Spleen (tissue), 11 donors: ENCODE results near the gene MSI2. TPM values are rescaled to one million over a fixed set of nuclear protein-coding genes. Genes with fewer than 3 reads are reported as not detected.

ENCODE experiments used
- DNase-seq: peaks from one replicate; pipeline ENCODE4 v3.0.0-alpha.2; 2020
- H3K27ac ChIP-seq, 8 donors: fragments of 200-600 bp; sonication (generic) in 7 of 8; 1 replicate in 4 of 8; 2 replicates in 4 of 8; pipeline versions ENCODE4 v1.5.0 to v1.8.0; 2016 to 2021; ENCODE audit warnings: inconsistent platforms in 4 of 8, mild to moderate bottlenecking in 4 of 8, moderate library complexity in 1 of 8
- H3K27me3 ChIP-seq, 7 donors: fragments of 200-600 bp; sonication (generic) in 6 of 7; replicated peaks in 1 of 7; 1 replicate in 4 of 7; 2 replicates in 3 of 7; pipeline versions ENCODE4 v1.5.0 to v1.8.0; 2016 to 2021; ENCODE audit warnings: inconsistent platforms in 3 of 7, mild to moderate bottlenecking in 1 of 7
- H3K36me3 ChIP-seq, 6 donors: fragments of 200-600 bp; sonication (generic) in 5 of 6; 1 replicate in 4 of 6; 2 replicates in 2 of 6; pipeline versions ENCODE4 v1.5.0 to v1.8.0; 2016 to 2021; ENCODE audit warnings: inconsistent platforms in 2 of 6
- H3K4me1 ChIP-seq, 6 donors: fragments of 200-600 bp; sonication (generic) in 5 of 6; 1 replicate in 3 of 6; 2 replicates in 3 of 6; pipeline versions ENCODE4 v1.5.0 to v1.8.0; 2016 to 2021; ENCODE audit warnings: inconsistent platforms in 3 of 6
- H3K4me3 ChIP-seq, 8 donors: fragments of 200-600 bp; sonication (generic) in 7 of 8; 1 replicate in 4 of 8; 2 replicates in 4 of 8; pipeline versions ENCODE4 v1.5.0 to v1.8.0; 2016 to 2021; ENCODE audit warnings: inconsistent platforms in 4 of 8, mild to moderate bottlenecking in 4 of 8, moderate library complexity in 2 of 8
- H3K9me3 ChIP-seq, 8 donors: fragments of 200-600 bp; sonication (generic) in 7 of 8; 1 replicate in 4 of 8; 2 replicates in 4 of 8; pipeline versions ENCODE4 v1.5.0 to v1.8.0; 2016 to 2021; ENCODE audit warnings: inconsistent platforms in 4 of 8
- POLR2A ChIP-seq, 3 donors: fragments of 450-650 bp; IDR thresholded peaks; one replicate each; pipeline ENCODE4 v1.5.1; 2017; ENCODE audit warnings: antibody characterized with exemption in 3 of 3, mild to moderate bottlenecking in 1 of 3
- POLR2AphosphoS5 ChIP-seq, 3 donors: sonication (generic); formaldehyde crosslinking; IDR thresholded peaks; one replicate each; pipeline ENCODE4 v1.5.1; 2017; ENCODE audit warnings: antibody characterized with exemption in 3 of 3
- WGBS, 5 donors: extraction: QIAGEN DNeasy Blood & Tissue Kit in 3 of 5; methylation state at CpG; one replicate each; pipeline versions ENCODE4 v1.1.5 to v1.1.7; 2013 to 2018; 5-methylcytosine and 5-hydroxymethylcytosine counted together
- intact Hi-C: fragments of 100-400 bp; cut with DNase I; formaldehyde crosslinking; loops from one replicate; pipeline ENCODE4 v1.15.0; 2023; ENCODE audit warnings: low total_unique reads
- polyA plus RNA-seq, 3 donors: library from polyadenylated mRNA; stranded (reverse); fragments of 200-250 nt; gene quantifications; one replicate each; pipeline ENCODE4 v1.2.1, GENCODE V29; 2013
- total RNA-seq, 7 donors: library from RNA; depleted of rRNA in 3 of 7; stranded (reverse); fragments of >200 nt in 3 of 7; fragmentation: NEBNext Ultra II Directional in 4 of 7; extraction: Animal tissue kit (Norgen Biotek cat#: 25700) in 4 of 7; gene quantifications; one replicate each; pipeline versions ENCODE4 v1.1.0 to v1.2.1, GENCODE V29; 2016 to 2021
- TF ChIP-seq, protein P1 (sequence below), 11 experiments: fragments of 200-600 bp in 7 of 11; fragments of 450-650 bp in 4 of 11; sonication (generic) in 4 of 11; IDR thresholded peaks in 8 of 11; conservative IDR thresholded peaks in 3 of 11; 1 replicate in 7 of 11; 2 replicates in 4 of 11; pipeline versions ENCODE4 v1.4.0 to v1.8.0; 2016 to 2021; ENCODE audit warnings: antibody characterized with exemption in 11 of 11, inconsistent platforms in 4 of 11, mild to moderate bottlenecking in 1 of 11
- donor health status: healthy with polysubstance abuse.
- donor health status: DM: no; HTN: no; CAD: no; lungs with moderate emphysema.
- donor health status: DM: no; HTN: no; CAD: no.
- donor health status: Bipolar disorder and iron deficiency.
- donor health status: healthy.
- donor health status: DM: no; HTN: no; CAD: no.
- donor health status: DM: yes; HTN: yes; CAD: no.

Gene MSI2
- total and polyA plus RNA-seq, 10 donors = 9.8 to 131 (median 64.7) TPM

GRCh38 chr17:57311281-57312216 is 55.2 kb downstream of the MSI2 start:
- intact Hi-C loops = no loop called here
- TF ChIP-seq POLR2AphosphoS5 (IDR thresholded peaks at IDR 0.05) = no peak
- no peak for TF ChIP-seq POLR2A (IDR thresholded peaks at IDR 0.05)
- TF ChIP-seq, protein P1, sequence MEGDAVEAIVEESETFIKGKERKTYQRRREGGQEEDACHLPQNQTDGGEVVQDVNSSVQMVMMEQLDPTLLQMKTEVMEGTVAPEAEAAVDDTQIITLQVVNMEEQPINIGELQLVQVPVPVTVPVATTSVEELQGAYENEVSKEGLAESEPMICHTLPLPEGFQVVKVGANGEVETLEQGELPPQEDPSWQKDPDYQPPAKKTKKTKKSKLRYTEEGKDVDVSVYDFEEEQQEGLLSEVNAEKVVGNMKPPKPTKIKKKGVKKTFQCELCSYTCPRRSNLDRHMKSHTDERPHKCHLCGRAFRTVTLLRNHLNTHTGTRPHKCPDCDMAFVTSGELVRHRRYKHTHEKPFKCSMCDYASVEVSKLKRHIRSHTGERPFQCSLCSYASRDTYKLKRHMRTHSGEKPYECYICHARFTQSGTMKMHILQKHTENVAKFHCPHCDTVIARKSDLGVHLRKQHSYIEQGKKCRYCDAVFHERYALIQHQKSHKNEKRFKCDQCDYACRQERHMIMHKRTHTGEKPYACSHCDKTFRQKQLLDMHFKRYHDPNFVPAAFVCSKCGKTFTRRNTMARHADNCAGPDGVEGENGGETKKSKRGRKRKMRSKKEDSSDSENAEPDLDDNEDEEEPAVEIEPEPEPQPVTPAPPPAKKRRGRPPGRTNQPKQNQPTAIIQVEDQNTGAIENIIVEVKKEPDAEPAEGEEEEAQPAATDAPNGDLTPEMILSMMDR (IDR thresholded peaks at IDR 0.05 in 8 of 11, conservative IDR thresholded peaks at IDR 0.05 in 3 of 11) = no peak
- DNase-seq = no peak
- peaks cover 0 to 53% (median 0%) of the 10 kb centered on the region in 6 donors for H3K36me3 ChIP-seq
- H3K27ac ChIP-seq = no peak overlapping the region
- H3K27me3 ChIP-seq = no peaks in the 10 kb centered on the region
- H3K4me1 ChIP-seq = peaks cover 0 to 27% (median 9%) of the 10 kb centered on the region in 6 donors
- WGBS, 5 donors = 75 to 81% (median 80%) methylated on average over 10 of the region's 10 CpGs
- no peak overlapping the region for H3K4me3 ChIP-seq
- H3K9me3 ChIP-seq = no peaks in the 10 kb centered on the region

DNA sequence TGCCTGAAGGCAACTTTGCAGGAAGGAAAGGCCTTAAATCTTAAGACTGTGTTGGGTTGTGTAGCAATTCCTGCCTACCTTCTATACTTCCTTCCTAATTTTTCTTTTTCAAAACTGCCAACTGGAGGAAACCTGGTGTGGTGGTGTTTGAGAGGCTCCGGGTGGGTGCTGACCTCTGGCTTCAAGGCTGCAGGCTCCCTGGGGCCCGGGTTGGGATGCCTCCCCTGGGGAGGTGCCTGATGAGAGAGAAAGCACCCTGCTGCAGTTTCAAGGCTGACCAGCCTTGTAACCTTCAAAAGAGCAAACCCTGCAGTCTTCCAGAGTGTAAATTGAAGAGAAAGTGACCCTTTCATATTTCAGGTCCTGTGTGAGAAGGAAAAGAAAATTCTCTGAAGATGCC is 55.9 kb downstream of the MSI2 start:
- Histone ChIP-seq H3K36me3 (peaks cover 0 to 46% (median 0%) of the 10 kb centered on the region in 6 donors), H3K4me3 (no peak overlapping the region), H3K27me3 (no peaks in the 10 kb centered on the region), H3K27ac (no peak overlapping the region), H3K4me1 (peaks cover 0 to 27% (median 9%) of the 10 kb centered on the region in 6 donors), H3K9me3 (no peaks in the 10 kb centered on the region)
- 17 to 56% (median 25%) methylated on average over 2 of the region's 2 CpGs for WGBS, 5 donors
- no peak for DNase-seq
- TF ChIP-seq, protein P1 (IDR thresholded peaks at IDR 0.05 in 8 of 11, conservative IDR thresholded peaks at IDR 0.05 in 3 of 11) = no peak
- TF ChIP-seq POLR2AphosphoS5 (IDR thresholded peaks at IDR 0.05) (no peak), POLR2A (IDR thresholded peaks at IDR 0.05) (no peak)
- intact Hi-C loops = no loop called here

- Histone ChIP-seq H3K4me1 (peaks cover 0 to 25% (median 8%) of the 10 kb centered on the region in 6 donors), H3K36me3 (peaks cover 0 to 40% (median 0%) of the 10 kb centered on the region in 6 donors), H3K27ac (no peak overlapping the region), H3K4me3 (no peak overlapping the region), H3K9me3 (no peaks in the 10 kb centered on the region), H3K27me3 (no peaks in the 10 kb centered on the region)
- intact Hi-C loops = no loop called here
- WGBS, 5 donors = 85 to 93% (median 89%) methylated on average over 12 of the region's 12 CpGs
- TF ChIP-seq, protein P1 (IDR thresholded peaks at IDR 0.05 in 8 of 11, conservative IDR thresholded peaks at IDR 0.05 in 3 of 11) = no peak
- DNase-seq = no peak
Observed at GRCh38 chr17:57313097-57313835, 56.9 kb downstream of the MSI2 start.
